Mesendoderm (in vitro differentiated cells): Measurements from ENCODE around the gene SEL1L.
"Not testable (repeated sequence)": the region's sequence is repeated elsewhere in the genome, so short reads cannot be mapped to it uniquely, and the experiment has no call there.

Source experiments
- DNase-seq: peaks from one replicate; pipeline ENCODE4 v3.0.0; 2013
- H2AK5ac ChIP-seq: 2 replicates; pipeline ENCODE4 v1.6.1; 2013; ENCODE audit warnings: low read length, inconsistent platforms
- H2BK120ac ChIP-seq: 2 replicates; pipeline ENCODE4 v1.6.1; 2013; ENCODE audit warnings: low read depth, mild to moderate bottlenecking, low read length, moderate library complexity, mixed read lengths
- H2BK15ac ChIP-seq: replicated peaks from 2 replicates; pipeline ENCODE4 v1.6.1; 2013; ENCODE audit warnings: low read depth, mild to moderate bottlenecking, moderate library complexity
- H2BK5ac ChIP-seq: 2 replicates; pipeline ENCODE4 v1.6.1; 2013; ENCODE audit warnings: low read length, inconsistent platforms
- H3K18ac ChIP-seq: 2 replicates; pipeline ENCODE4 v1.6.1; 2013; ENCODE audit warnings: mild to moderate bottlenecking, low read length, mixed read lengths
- H3K23ac ChIP-seq: one replicate; pipeline ENCODE4 v1.6.1; 2013; ENCODE audit warnings: low read length
- H3K27ac ChIP-seq: 2 replicates; pipeline ENCODE4 v1.5.1; 2013; ENCODE audit warnings: low read depth, mild to moderate bottlenecking, inconsistent platforms, low read length, moderate library complexity
- H3K27me3 ChIP-seq: 2 replicates; pipeline ENCODE4 v1.6.1; 2013; ENCODE audit warnings: low read length, control low read depth, mild to moderate bottlenecking, inconsistent platforms; ENCODE audit not compliant: insufficient read depth, poor library complexity
- H3K36me3 ChIP-seq: 2 replicates; pipeline ENCODE4 v1.6.1; 2013; ENCODE audit warnings: low read length, inconsistent platforms; ENCODE audit not compliant: control insufficient read depth, insufficient read depth
- H3K4ac ChIP-seq: one replicate; pipeline ENCODE4 v1.6.1; 2013; ENCODE audit warnings: low read depth, mild to moderate bottlenecking, low read length, moderate library complexity
- H3K4me1 ChIP-seq: 2 replicates; pipeline ENCODE4 v1.6.1; 2013; ENCODE audit warnings: low read depth, low read length, inconsistent platforms; ENCODE audit not compliant: control insufficient read depth
- H3K4me2 ChIP-seq: 2 replicates; pipeline ENCODE4 v1.6.1; 2013; ENCODE audit warnings: low read length
- H3K4me3 ChIP-seq: 2 replicates; pipeline ENCODE4 v1.5.1; 2013; ENCODE audit warnings: mild to moderate bottlenecking, low read length
- H3K56ac ChIP-seq: one replicate; pipeline ENCODE4 v1.6.1; 2013; ENCODE audit warnings: low read length
- H3K79me1 ChIP-seq: 2 replicates; pipeline ENCODE4 v1.6.1; 2013; ENCODE audit warnings: low read length, inconsistent platforms
- H3K79me2 ChIP-seq: 2 replicates; pipeline ENCODE4 v1.6.1; 2013; ENCODE audit warnings: mild to moderate bottlenecking, low read length; ENCODE audit not compliant: control insufficient read depth, insufficient read depth
- H3K9ac ChIP-seq: 2 replicates; pipeline ENCODE4 v1.6.1; 2013; ENCODE audit warnings: low read length, inconsistent platforms
- H4K5ac ChIP-seq: one replicate; pipeline ENCODE4 v1.6.1; 2013; ENCODE audit warnings: low read length
- H4K8ac ChIP-seq: one replicate; pipeline ENCODE4 v1.6.1; 2013; ENCODE audit warnings: low read depth, mild to moderate bottlenecking, control low read depth, low read length, moderate library complexity
- WGBS: extraction: QIAGEN DNeasy Blood & Tissue Kit; methylation state at CpG from one replicate; pipeline ENCODE4 v1.1.7; 2013; ENCODE audit warnings: low lambda C conversion rate, missing lambda C conversion rate; ENCODE audit not compliant: insufficient coverage; ENCODE audit errors: extremely low coverage; 5-methylcytosine and 5-hydroxymethylcytosine counted together

The SEL1L gene

DNA sequence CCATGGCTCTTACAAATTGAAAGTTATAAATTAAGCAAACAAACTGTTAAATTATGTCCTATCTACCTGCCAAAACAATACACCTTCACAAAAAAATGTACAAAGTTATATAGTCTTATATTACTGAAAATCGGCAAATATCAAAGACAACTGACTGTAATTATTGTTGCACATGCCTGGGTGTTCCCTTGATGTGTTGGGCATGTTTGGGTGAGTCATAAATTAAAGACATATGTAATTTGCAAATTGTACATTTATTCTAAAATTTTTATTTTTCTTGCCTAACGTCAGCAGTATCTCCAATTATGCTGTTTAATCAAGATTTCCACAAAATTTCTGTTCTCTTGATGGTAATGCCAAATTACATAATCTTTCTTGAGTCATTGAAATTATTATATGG is 22.0 kb upstream of the SEL1L start:
- H3K4ac ChIP-seq: no peak overlapping the region
- no peak overlapping the region for H2AK5ac ChIP-seq
- no peaks in the 10 kb centered on the region for H3K36me3 ChIP-seq
- H3K9ac ChIP-seq: no peak overlapping the region
- H3K18ac ChIP-seq: no peak overlapping the region
- no CpG with 5 or more reads among the region's 2 CpGs for WGBS
- no peaks in the 10 kb centered on the region for H3K79me2 ChIP-seq
- H2BK5ac ChIP-seq: no peak overlapping the region
- no peak overlapping the region for H2BK15ac ChIP-seq
- H3K4me3 ChIP-seq: no peak overlapping the region
- H3K27me3 ChIP-seq: no peaks in the 10 kb centered on the region
- no peak overlapping the region for H4K5ac ChIP-seq
- no peak overlapping the region for H2BK120ac ChIP-seq
- H3K23ac ChIP-seq: no peak overlapping the region
- H3K56ac ChIP-seq: no peak overlapping the region
- no peak for DNase-seq
- H3K4me1 ChIP-seq: no peaks in the 10 kb centered on the region
- no peaks in the 10 kb centered on the region for H3K79me1 ChIP-seq
- no peak overlapping the region for H3K4me2 ChIP-seq
- no peak overlapping the region for H3K27ac ChIP-seq
- H4K8ac ChIP-seq: no peak overlapping the region

DNA sequence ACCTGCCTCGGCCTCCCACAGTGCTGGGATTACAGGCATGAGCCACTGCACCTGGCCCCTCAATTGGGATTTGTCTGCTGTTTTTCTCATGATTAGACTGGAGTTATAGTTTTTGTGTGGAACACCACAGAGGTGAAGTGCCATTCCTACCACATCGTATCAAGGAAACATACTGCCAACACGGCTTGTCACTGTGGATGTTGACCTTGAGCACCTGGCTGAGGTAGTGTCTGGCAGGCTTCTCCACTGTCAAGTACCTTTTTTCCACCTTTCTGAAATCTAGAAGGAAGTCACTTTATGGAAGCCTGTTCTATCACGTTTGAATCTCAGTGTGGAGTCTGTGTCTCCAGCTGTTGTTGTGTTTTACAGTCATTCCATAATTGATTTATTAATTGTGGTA is 21.4 kb upstream of the SEL1L start:
- no peaks in the 10 kb centered on the region for H3K79me1 ChIP-seq
- no peaks in the 10 kb centered on the region for H3K4me1 ChIP-seq
- no peak overlapping the region for H2BK120ac ChIP-seq
- H3K18ac ChIP-seq: no peak overlapping the region
- no peak overlapping the region for H3K27ac ChIP-seq
- H3K36me3 ChIP-seq: no peaks in the 10 kb centered on the region
- H2BK15ac ChIP-seq: no peak overlapping the region
- no peak overlapping the region for H3K56ac ChIP-seq
- WGBS: no CpG with 5 or more reads among the region's 4 CpGs
- H3K9ac ChIP-seq: no peak overlapping the region
- no peak overlapping the region for H3K4me2 ChIP-seq
- H4K5ac ChIP-seq: no peak overlapping the region
- H2BK5ac ChIP-seq: no peak overlapping the region
- no peak overlapping the region for H3K23ac ChIP-seq
- no peak for DNase-seq
- H3K27me3 ChIP-seq: no peaks in the 10 kb centered on the region
- H2AK5ac ChIP-seq: no peak overlapping the region
- H3K79me2 ChIP-seq: no peaks in the 10 kb centered on the region
- no peak overlapping the region for H4K8ac ChIP-seq
- no peak overlapping the region for H3K4ac ChIP-seq
- no peak overlapping the region for H3K4me3 ChIP-seq

DNA sequence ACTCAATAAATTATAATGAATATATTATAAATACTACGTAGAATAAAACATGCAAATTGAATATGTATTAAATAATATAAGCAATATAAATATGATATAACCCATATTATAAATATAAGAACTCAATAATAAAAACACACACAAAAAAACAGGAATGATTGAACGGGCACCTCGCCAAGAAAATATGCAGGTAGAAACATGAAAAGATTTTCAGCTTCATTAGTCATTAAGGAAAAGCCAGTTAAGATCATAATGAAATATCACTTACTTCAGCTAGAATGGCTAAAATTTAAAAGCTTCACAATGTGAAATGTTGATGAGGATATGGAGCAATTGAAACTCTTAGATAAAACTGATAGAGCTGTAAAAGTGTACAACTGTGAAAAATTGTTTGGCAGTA is 17.8 kb upstream of the SEL1L start:
- Histone ChIP-seq H3K4me1 (no peaks in the 10 kb centered on the region), H3K4me2 (no peak overlapping the region), H3K4ac (no peak overlapping the region), H3K36me3 (no peaks in the 10 kb centered on the region), H2BK120ac (no peak overlapping the region), H3K27me3 (no peaks in the 10 kb centered on the region), H4K5ac (no peak overlapping the region), H3K79me1 (no peaks in the 10 kb centered on the region), H3K79me2 (no peaks in the 10 kb centered on the region), H3K4me3 (no peak overlapping the region), H3K23ac (no peak overlapping the region), H2AK5ac (no peak overlapping the region), H3K9ac (no peak overlapping the region), H2BK15ac (no peak overlapping the region), H2BK5ac (no peak overlapping the region), H3K18ac (no peak overlapping the region), H4K8ac (no peak overlapping the region), H3K56ac (no peak overlapping the region), H3K27ac (no peak overlapping the region)
- no CpG with 5 or more reads among the region's 3 CpGs for WGBS
- no peak for DNase-seq

DNA sequence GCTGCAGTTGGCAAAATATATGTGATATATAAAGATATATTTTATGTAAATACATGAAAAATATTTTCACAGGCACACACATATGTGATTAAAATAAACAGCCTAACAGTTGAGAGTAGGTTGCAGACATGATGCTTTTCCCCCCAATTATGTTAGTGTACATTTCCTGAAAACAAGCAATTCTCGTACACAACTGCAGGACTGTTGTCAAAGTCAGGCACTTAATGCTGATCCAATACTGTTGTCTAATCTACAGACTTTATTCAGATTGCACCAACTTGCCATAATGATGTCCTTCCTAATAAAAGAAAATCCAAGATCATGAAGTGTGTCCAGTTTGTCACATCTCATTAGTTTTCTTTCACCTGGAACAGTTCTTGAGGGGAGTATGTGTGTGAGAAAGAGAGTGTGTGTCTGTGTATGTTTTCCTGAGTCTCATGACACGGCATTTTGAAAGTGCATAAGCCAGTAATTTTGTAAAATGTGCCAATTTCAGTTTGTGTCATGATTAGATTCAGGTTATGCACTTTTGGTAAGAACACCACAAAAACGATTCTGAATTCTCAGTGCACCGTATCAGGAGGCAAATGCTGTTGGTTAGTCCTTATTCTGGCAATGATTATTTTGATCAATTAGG is 16.5 kb upstream of the SEL1L start:
- H3K27me3 ChIP-seq: no peaks in the 10 kb centered on the region
- H3K79me1 ChIP-seq: no peaks in the 10 kb centered on the region
- no peak overlapping the region for H3K4me2 ChIP-seq
- no peak overlapping the region for H4K8ac ChIP-seq
- no peak overlapping the region for H3K9ac ChIP-seq
- H3K23ac ChIP-seq: no peak overlapping the region
- no peak overlapping the region for H4K5ac ChIP-seq
- no peaks in the 10 kb centered on the region for H3K4me1 ChIP-seq
- no peak overlapping the region for H3K56ac ChIP-seq
- no peak overlapping the region for H2AK5ac ChIP-seq
- no peaks in the 10 kb centered on the region for H3K79me2 ChIP-seq
- no peak overlapping the region for H2BK15ac ChIP-seq
- WGBS: no CpG with 5 or more reads among the region's 4 CpGs
- H3K18ac ChIP-seq: no peak overlapping the region
- no peak overlapping the region for H2BK120ac ChIP-seq
- H3K4me3 ChIP-seq: no peak overlapping the region
- no peak overlapping the region for H3K4ac ChIP-seq
- no peak overlapping the region for H2BK5ac ChIP-seq
- no peaks in the 10 kb centered on the region for H3K36me3 ChIP-seq
- H3K27ac ChIP-seq: no peak overlapping the region
- DNase-seq: no peak

DNA sequence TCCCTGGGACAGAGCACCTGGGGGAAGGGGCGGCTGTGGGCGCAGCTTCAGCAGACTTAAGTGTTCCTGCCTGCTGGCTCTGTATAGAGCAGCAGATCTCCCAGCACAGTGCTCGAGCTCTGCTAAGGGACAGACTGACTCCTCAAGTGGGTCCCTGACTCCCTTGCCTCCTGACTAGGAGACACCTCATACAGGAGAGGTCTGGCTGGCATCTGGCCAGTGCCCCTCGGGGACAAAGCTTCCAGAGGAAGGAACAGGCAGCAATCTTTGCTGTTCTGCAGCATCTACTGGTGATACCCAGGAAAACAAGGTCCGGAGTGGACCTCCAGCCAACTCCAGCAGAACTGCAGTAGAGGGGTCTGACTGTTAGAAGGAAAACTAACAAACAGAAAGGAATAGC is 7.6 kb upstream of the SEL1L start:
- not testable (repeated sequence) for H3K4me3 ChIP-seq, H2BK120ac ChIP-seq, H3K79me1 ChIP-seq, DNase-seq, H3K4ac ChIP-seq, H3K23ac ChIP-seq, H2BK15ac ChIP-seq, H3K27ac ChIP-seq, H3K27me3 ChIP-seq, H3K36me3 ChIP-seq, H4K5ac ChIP-seq, H3K18ac ChIP-seq, H3K56ac ChIP-seq, H4K8ac ChIP-seq, H2BK5ac ChIP-seq, H3K4me2 ChIP-seq, H2AK5ac ChIP-seq, H3K79me2 ChIP-seq, H3K9ac ChIP-seq, H3K4me1 ChIP-seq
- WGBS: no CpG with 5 or more reads among the region's 5 CpGs

DNA sequence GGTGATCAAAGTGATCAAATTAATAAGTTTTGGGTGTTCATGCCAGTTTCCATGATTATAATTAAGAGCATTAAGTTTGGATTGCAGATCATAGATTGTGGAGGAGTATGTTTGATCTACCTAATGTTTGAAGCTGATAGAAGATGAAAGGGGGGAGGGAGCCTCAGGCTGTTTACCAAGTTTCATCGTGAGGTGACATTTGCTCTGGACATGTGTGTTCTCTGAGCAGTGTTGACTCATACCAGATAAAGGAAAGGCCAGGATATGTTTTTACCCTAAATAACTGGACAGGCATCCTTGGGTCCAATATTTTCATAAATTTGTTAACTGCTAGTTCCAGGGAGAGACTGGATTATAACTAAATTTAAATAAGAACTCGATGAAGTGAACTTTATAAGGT is 3.5 kb upstream of the SEL1L start:
- WGBS: no CpG with 5 or more reads among the region's 2 CpGs
- Histone ChIP-seq H3K18ac (no peak overlapping the region), H3K4ac (no peak overlapping the region), H3K4me3 (no peak overlapping the region), H3K36me3 (no peaks in the 10 kb centered on the region), H3K4me1 (no peaks in the 10 kb centered on the region), H3K56ac (no peak overlapping the region), H3K4me2 (no peak overlapping the region), H4K8ac (no peak overlapping the region), H3K79me1 (peaks cover 8% of the 10 kb centered on the region), H3K23ac (no peak overlapping the region), H2AK5ac (no peak overlapping the region), H2BK120ac (no peak overlapping the region), H3K9ac (no peak overlapping the region), H4K5ac (no peak overlapping the region), H3K79me2 (peaks cover 8% of the 10 kb centered on the region), H3K27ac (no peak overlapping the region), H2BK15ac (peak overlapping the region; percentile 41), H2BK5ac (no peak overlapping the region), H3K27me3 (no peaks in the 10 kb centered on the region)
- DNase-seq: no peak
